SHP77 (cell line): ENCODE data around the gene DNAJC16.
"Not testable (repeated sequence)": the region's sequence is repeated elsewhere in the genome, so short reads cannot be mapped to it uniquely, and the experiment has no call there.

Experiments
- DNase-seq, 2 experiments: peaks; one replicate each; lab custom pipeline; 2025; lab: John Stamatoyannopoulos, UW

DNAJC16 gene

DNA sequence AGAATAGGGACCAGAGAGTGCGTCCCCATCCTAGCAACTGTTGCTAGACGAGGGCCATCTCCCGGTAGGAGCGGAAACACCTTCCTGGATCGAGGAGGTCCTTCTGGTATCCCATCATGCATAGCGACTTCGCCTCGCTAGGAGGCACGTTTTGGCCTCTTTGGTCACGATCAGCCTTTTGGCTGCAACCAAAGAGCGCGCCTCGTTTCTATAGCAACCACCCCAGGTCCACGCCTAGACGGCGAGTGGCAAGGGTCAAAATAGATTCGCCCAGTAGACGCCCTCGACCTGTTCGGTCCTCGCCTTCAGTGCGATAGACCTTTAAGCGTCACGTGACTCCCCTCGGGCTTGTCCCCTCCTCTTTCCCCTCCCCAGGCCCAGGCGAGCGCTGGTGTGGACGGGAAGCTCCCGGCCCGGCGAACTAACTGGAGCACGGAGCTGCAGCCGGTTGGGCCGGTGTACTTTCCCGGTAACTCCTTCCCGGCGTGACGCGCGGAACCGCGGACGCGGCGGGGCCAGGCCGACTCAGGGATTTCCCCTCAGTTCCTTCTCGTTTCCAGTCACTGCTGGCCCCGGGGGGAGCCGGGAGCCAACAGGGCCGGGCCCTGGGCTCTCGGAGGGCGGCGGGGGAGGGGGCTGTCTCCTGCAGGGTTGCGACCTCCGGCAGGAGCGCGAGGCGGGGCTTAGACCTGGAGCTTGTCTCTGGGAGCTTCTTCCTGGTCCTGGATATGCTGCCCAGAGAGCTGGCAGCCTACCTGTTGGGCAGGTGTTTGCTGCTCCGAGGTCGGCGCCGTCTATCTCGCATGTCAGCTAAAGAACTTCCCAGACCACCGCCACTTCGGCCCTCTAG, at the start of gene DNAJC16:
TSS of gene DNAJC16 (plus strand) at position 359 of the 850 bp plus-strand sequence. CDS start 2,258 bp downstream, outside the sequence.
- DNase-seq, result peak; percentile 100

DNA sequence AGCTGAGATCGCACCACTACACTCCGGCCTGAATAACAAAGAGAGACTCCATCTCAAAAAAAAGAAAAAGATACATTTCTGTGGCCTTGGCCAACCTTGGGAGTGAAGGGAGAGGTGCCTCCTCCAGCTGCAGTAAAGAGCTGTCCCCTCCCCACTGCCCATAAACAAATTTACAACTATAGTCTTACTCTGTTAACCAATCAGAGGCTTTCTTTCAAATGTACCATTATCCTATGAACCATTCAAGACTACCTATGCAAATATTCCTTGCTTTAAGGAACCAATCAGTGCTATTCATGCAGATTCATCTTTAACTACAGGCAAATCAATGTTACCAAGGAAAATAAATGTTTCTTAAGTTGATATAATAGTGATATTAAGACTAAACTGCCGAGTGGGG, 49.7 kb upstream of the DNAJC16 start:
- DNase-seq, result no peak

DNA sequence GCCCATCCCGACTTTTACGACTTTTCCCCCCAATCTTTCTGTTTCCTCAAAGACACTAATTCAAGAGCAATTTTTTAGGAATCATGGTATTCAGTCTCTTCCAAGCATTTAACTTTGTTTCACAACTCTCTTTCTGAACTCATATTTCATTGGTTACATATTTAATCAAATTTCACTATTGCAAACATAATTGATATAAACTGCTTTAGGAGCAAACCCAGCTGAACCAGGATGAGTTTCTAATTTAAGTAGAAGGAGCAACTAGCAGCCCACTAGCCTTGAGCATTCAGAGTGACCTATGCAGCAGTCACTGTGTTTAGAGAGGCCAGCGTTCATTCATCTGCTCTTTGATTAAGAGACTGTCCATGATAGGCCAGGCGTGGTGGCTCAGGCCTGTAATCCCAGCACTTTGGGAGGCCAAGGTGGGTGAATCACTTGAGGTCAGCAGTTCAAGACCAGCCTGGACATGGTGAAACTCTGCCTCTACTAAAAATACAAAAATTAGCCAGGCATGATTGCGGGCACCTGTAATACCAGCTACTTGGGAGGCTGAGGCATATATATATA, 48.9 kb upstream of the DNAJC16 start:
- no peak for DNase-seq

DNA sequence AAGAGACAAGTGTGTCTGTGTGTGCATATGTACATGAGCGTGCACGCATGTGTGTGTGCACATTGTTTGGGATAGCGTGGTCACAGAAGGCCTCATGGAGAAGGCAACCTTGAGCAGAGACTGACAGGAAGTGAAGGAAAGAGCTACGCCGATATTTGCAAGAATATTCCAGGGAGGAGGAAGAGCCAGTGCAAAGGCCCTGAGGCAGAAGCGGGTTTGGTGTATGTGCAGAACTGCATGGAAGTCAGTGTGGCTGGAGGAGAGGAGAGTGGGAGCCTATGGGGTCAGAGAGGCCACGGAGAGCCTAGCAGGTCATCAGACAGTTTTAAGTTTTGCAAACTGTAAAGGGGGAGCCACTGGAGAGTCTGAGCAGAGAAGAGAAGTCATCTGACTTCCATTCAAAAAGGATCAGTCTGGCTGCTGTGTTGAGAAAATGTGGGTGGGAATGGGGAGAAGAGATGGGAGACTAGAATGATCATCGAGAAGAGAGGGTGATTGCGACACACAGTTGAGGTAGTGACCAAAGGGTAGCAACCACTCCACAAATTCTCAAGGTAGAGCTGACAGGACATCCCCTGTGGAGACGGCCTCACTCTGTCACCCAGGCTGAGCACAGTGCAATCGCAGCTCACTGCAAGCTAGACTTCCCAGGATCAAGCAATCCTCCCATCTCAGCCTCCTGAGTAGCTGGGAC, 46.8 kb upstream of the DNAJC16 start:
- no peak for DNase-seq

DNA sequence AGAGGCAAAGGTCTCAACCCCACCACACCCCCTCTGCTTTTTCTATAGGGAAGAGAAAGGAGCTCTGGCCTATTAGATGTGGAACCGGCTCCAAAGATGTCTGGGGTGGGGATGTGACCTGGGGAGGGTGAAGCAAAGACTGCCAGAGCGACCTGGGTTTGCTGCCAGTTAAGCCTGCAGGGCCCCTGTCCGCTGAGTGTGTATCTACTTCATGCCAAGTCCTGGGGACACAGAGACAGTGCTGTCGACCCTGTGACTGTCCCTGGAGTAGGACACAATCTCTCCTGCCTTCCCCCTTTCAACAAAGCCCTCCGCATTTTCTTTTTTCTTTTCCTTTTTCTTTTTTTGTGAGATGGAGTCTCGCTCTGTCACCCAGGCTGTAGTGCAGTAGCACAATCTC, 44.2 kb upstream of the DNAJC16 start:
- not testable (repeated sequence) for DNase-seq

DNA sequence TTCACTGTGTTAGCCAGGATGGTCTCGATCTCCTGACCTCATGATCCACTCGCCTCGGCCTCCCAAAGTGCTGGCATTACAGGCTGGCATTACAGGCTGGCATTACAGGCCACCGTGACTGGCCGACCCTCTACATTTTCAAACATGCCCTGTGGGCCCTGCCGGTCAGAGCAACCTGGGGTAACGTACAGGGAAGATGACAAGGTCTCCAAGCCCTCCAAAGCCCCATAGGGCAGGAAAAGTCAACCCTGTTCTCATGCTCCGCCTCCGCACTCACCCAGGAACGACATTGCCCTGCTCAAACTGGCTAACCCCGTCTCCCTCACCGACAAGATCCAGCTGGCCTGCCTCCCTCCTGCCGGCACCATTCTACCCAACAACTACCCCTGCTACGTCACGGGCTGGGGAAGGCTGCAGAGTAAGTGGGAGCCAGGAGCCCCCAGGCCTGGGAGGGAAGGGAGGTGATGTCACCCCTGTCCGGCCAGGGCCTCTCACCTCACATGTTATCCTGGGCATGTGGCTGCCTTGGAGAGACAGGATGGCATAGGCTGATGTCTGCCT, 43.6 kb upstream of the DNAJC16 start:
- DNase-seq, result not testable (repeated sequence)

DNA sequence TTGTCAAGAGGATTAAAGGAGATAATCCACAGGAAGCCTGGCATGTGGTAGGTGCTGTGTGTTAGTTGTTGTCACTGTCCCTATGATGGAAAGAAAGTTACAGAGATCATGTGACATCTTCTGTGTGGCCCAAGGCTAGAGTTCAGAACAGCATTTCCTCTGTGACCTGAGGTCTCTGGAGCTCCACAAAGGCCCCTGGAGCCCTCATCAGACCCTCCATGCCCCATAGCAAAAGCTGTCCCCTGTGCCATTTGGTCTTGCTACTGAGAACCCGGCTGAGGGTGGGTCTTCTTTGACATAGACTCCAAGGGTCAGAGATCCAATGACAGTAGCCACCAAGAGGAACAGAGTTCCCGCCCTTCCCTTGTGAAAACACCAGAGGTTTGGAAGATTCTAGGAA, 42.7 kb upstream of the DNAJC16 start:
- no peak for DNase-seq

DNA sequence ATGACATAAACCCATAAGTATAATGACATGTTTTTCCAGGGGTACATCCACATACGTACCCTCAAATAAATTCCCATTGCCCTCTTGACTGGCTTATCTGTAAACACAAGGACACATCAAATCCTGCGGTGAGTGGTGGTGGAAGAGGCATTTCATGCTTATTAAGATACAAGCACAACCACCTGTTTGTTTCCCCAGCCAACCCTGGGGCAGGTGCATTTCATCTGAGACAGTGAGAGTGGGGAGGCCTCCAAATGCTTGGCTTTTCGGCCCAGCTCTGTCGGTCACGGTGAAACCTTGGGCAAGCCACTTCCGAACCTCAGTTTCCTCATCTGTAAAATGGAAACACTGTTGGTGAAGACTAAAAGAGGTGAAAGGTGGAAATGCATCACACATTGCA, 42.2 kb upstream of the DNAJC16 start:
- not testable (repeated sequence) for DNase-seq

DNA sequence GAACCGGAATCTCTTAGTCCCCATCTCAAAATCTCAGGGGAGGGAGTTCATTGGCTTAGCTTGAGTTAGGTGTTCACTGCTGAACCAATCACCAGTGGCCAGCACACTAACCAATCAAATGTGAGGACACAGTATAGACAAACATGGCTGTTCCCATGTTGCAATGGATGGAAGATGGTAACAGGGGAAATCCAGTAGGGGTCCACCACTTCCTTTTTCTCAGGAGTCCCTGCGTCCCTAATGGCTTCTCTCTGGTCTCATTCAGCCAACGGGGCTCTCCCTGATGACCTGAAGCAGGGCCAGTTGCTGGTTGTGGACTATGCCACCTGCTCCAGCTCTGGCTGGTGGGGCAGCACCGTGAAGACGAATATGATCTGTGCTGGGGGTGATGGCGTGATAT, 41.0 kb upstream of the DNAJC16 start:
- DNase-seq, result no peak

DNA sequence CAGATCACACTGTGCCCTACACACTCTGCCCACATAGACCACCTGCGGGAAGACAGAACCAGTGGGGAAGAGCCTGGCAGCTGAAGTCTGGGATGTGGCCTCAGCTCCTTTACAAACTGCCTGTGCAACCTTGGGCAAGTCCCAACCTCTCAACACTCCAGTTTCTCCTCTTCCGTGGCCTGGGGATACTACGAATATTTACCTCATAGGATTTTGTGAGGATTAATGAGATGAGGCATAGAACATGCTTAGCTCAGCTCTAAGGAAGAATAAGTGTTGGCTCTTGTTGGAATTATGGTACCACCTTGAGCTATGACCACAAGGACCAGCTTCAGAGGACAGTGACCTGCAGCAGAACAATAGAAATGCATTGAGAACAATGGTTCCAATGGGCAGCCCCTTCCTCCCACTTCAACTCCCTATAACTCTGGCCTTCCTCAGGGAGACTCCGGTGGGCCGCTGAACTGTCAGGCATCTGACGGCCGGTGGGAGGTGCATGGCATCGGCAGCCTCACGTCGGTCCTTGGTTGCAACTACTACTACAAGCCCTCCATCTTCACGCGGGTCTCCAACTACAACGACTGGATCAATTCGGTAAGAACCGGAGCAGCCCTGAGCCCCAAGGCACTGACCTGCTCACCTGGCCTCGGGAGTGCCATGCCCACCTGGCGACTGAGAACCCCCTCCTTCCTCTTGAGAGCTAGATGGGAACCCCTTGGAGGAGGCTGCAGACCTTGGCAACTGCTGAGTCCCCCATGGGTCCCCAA, 39.6 kb upstream of the DNAJC16 start:
- DNase-seq, result not testable (repeated sequence)

DNA sequence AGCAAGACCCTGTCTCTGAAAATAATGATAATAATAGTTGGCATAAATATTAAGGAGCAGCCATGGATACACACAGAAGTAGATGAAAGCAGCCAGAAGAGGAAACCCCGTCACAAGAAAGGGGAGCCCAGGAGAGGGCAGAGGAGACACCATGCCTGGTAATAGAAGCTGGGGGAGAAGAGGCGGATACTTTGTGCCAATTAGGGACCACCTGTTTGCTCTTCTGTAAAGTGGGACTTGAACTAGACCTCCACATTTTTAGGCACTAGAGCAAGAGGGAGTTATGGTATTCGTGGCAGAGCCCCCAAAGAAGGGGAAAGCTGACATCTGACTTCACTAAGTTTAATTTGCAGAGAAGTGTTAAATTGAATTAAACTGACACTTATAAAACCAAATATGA, 38.3 kb upstream of the DNAJC16 start:
- no peak for DNase-seq

DNA sequence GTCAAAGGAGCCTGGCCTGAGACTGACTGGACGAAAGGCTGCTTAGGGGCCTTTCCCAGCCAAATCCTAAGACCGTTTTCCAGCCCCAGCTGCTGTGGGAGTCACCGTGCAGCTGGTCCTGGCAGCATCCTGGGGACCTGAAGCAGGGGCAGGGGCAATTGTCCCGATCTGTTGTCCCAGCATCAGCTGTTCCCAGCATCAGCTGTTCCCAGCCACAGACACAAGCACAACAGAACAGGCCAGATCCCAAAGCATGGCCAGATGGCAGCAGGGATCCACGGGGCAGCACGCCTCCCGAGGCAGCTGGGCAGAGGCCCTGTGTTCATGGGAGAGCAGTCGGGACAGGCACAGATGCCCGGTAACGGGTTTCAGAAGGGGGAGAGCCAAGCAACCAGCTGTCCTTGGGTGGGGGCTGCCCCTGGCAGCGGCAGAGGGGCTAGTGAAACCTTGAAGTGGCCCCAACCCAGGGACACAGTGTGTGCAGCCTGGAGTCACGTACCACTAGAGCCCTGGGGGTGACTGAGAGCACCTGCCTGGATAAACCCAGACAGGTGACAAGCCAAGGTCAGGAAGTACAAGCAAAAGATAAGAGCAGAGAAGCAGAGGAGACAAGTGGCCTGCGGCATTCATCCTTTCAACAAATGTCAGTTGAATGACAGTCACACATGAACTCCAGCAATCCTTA, 37.5 kb upstream of the DNAJC16 start:
- DNase-seq, result peak; percentile 72 to 80

DNA sequence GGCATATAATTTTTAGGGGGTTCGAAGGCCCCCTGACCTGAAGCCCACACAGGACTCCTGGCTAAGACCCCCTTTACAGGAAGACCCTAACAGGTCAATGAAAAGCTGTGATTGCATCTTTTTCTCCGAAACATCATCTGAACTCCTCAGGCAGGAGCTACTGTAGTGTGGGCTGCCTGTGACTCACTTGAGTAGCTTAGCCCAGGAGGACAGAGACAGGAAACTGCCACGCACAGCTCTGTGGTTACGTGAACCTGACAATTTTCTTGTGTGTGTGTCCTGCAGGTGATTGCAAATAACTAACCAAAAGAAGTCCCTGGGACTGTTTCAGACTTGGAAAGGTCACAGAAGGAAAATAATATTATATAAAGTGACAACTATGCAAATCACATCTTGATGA, 35.6 kb upstream of the DNAJC16 start:
- not testable (repeated sequence) for DNase-seq

DNA sequence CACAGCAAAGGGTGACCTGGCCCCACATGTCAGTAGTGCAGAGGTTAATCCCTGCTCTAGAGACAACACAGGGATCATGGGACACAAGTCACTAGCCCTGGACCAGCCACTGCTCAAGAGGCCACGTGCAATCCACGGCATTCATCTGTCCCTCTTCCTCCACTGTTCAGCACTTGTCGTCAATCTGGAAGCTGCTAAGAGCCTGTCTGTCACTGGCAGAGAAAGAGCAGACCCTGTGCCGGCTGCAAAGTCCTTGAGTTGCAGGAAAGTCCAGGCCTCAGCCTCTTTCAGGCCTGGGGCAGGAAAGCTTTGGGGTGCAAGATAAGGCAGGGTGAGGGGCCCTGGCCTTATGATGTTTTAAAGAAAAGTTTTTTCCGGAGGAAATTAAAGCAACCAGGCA, 34.1 kb upstream of the DNAJC16 start:
- DNase-seq, result no peak

DNA sequence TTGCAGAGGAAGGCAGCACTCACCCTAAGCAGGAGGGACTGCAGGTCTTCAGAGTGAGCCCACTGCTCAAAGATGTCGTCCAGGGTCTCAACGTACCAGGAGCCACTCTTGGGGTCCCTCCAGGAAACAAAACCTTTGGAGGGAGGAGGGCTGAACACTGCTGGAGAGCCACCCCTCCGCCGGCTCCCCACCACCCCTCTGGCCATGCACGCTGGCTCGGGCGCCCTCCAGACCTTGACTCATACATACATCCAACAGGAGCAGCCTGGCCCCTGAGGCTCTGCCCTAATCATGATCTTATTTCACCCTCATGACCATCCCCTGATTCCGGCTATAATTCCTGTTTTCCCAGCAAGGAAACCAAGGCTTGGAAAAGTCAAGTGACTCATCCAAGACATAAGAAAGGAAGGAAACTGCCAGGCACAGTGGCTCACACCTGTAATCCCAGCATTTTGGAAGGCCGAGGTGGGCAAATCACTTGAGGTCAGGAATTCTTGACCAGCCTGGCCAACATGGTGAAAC, 32.7 kb upstream of the DNAJC16 start:
- no peak for DNase-seq

DNA sequence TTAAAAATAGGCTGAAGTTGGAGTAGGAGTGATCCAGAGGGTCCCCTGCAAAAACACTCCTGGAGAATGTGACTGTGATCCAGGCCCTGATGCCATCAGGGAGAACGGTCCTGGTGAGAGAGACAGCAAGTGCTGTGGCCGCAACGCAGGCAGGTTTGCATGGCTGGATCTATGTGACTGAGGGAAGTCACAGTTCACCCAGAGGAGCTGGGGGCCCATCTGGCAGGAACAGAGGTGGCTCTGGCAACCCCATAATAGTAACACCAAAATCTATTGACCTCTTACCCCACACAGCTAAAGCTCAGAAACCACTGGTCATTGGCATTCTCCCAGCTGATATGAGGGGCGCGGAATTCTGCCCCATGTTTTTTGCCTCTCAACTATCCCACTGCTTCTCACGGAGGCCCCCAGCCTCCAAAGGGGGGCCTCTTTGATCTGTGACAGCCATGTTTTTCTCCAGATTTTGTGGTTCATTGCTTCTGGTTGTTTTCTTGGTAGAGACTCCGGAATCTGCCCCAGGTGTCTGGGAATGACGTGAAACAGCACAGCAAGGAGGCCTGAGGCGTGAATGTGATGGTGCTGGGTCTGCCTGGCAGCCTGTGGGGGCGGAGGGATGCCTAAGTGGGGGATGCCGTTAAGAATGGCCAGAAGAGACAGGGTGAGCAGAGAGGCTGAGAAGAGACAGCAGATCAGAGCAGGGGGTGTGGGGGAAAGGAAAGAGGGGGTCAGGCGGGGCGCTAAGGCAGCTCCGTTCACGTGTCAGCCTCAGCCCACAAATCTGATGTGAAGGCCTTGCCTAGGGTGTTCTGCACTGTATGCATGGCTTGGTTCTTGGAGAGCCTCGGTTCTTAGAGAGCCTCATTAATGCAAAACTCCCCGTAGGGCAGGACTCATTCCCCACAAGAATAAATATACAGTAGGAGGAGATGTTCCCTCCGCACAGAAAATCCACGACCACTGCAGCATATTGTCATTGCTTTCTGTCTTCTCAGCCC, 26.2 kb upstream of the DNAJC16 start:
- no peak for DNase-seq

DNA sequence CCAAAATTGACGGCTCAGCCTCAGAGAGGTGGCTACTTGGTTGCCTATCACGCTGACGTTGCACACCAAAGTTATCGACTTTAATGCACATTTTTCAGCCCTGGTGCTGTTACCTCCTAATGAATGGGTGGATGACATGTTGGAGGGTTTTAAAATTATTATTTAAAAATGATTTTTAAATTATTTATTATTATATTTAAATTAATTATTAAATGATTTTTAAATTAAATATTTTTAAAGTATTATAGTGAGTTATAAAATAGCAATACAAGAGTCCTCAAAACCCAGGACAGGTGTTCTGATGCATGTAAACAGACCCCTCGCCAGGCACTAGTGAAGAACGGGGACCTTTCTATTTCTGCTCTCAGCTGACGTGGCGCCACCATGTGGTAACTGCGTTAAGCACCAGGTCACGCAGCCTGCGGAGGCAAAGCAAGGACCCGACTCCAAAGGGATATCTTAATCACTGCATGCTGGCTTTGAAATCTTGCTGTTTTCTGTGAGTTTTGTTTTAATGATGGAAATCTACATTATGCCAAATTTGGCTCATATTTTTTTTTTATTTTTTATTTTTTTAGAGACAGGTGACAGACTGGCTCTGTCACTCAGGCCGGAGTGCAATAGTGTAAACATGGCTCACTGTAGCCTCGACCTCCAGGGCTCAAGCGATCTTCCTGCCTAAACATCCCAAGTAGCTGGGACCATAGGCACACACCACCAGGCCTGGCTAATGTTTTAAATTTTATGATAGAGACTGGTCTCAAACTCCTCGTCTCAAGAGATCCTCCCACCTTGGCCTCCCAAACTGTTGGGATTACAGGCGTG, 25.2 kb upstream of the DNAJC16 start:
- peak; percentile 58 to 63 for DNase-seq

DNA sequence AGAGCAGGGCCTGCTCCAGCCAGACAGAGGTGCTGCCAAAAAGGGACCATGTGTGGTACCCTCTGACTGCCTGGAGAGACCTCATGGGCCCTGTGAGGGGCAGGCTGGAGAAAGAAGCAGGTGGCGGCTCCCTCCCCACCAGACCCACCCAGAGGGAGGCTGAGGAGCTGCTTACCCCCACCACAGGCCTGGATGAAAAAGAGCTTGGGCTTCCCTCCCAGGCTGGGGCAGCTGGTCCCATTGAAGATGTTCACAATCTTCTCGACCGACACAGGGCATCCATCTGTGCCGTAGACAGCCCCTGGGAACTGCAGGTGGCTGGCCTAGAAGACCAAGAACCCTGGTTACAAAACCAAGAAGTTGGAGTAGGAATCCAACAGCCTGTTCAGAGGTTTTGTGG, 22.2 kb upstream of the DNAJC16 start:
- DNase-seq, result no peak

DNA sequence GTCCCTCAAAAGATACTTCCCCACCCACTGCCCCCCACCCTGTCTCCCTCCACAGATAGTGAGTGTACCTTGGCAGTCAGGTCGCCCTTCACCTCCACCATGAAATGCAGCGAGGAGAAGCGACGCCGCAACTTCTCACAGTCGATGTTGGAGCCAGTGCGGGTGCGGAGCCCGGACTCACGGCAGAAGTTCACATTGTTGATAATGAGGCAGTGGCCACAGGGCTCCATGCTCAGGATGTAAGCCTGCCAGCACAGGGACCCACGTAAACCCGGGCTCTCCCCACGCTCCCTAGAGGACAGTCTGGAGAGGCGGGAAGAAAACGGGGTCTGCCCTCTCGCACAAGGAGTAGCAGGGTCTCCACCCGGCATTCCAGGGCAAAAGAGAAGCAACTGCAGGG, 19.8 kb upstream of the DNAJC16 start:
- DNase-seq, result no peak
